CD4-positive, alpha-beta memory T cell (primary cell): ENCODE data around the gene PRDX2. TPM values are rescaled to one million over a fixed set of nuclear protein-coding genes. Genes with fewer than 3 reads are reported as not detected.
"Not testable (repeated sequence)": the region's sequence is repeated elsewhere in the genome, so short reads cannot be mapped to it uniquely, and the experiment has no call there.

Experiments
- CTCF ChIA-PET: fragments of 350-600 bp; sonication (Branson Sonifier 250); formaldehyde crosslinking; loops from one replicate; lab custom pipeline; 2021; ENCODE audit warnings: inconsistent platforms; ENCODE audit not compliant: partially characterized antibody; lab: Charles Lee
- POLR2A ChIA-PET: fragments of 350-600 bp; sonication (Branson Sonifier 250); formaldehyde crosslinking; loops from one replicate; lab custom pipeline; 2021; ENCODE audit not compliant: partially characterized antibody; lab: Charles Lee
- DNase-seq, 5 donors: peaks; one replicate each; pipeline versions ENCODE4 v3.0.0 to v3.0.0-alpha.2; 2020 to 2022; ENCODE audit warnings: mixed read lengths in 1 of 5
- H3K27ac ChIP-seq: one replicate; pipeline ENCODE4 v1.7.0; 2013; ENCODE audit warnings: low read depth, low read length
- H3K27me3 ChIP-seq: 2 replicates; pipeline ENCODE4 v1.7.0; 2013; ENCODE audit warnings: mild to moderate bottlenecking, low read length, moderate library complexity; ENCODE audit not compliant: insufficient read depth
- H3K36me3 ChIP-seq: 2 replicates; pipeline ENCODE4 v1.7.0; 2013; ENCODE audit warnings: mild to moderate bottlenecking, low read length, moderate library complexity; ENCODE audit not compliant: insufficient read depth
- H3K4me1 ChIP-seq: 2 replicates; pipeline ENCODE4 v1.7.0; 2013; ENCODE audit warnings: mild to moderate bottlenecking, low read length, moderate library complexity; ENCODE audit not compliant: insufficient read depth
- H3K4me3 ChIP-seq, 2 donors: one replicate each; pipeline ENCODE4 v1.7.0; 2013; ENCODE audit warnings: low read length in 2 of 2, mild to moderate bottlenecking in 1 of 2
- H3K9me3 ChIP-seq, 2 donors: one replicate each; pipeline ENCODE4 v1.7.0; 2013; ENCODE audit warnings: low read length in 2 of 2, control low read depth in 1 of 2; ENCODE audit not compliant: control insufficient read depth in 1 of 2
- H3K27ac Mint-ChIP-seq, 7 donors: one replicate each; pipeline ENCODE4 v1.8.0; 2020 to 2021; ENCODE audit warnings: mixed read lengths in 7 of 7, mild to moderate bottlenecking in 6 of 7, inconsistent platforms in 3 of 7, moderate library complexity in 3 of 7
- H3K27me3 Mint-ChIP-seq, 2 donors: one replicate each; pipeline ENCODE4 v1.8.0; 2020 to 2021; ENCODE audit warnings: mixed read lengths in 2 of 2
- H3K36me3 Mint-ChIP-seq, 2 donors: one replicate each; pipeline ENCODE4 v1.8.0; 2020 to 2021; ENCODE audit warnings: mixed read lengths in 2 of 2, inconsistent platforms in 1 of 2, mild to moderate bottlenecking in 1 of 2
- H3K4me1 Mint-ChIP-seq, 4 donors: one replicate each; pipeline ENCODE4 v1.8.0; 2020 to 2021; ENCODE audit warnings: mixed read lengths in 4 of 4, mild to moderate bottlenecking in 1 of 4
- H3K4me3 Mint-ChIP-seq, 8 donors: one replicate each; pipeline ENCODE4 v1.8.0; 2020 to 2021; ENCODE audit warnings: mixed read lengths in 8 of 8, mild to moderate bottlenecking in 7 of 8, moderate library complexity in 6 of 8, inconsistent platforms in 3 of 8
- H3K9me3 Mint-ChIP-seq, 8 donors: one replicate each; pipeline ENCODE4 v1.8.0; 2020 to 2021; ENCODE audit warnings: mixed read lengths in 8 of 8, mild to moderate bottlenecking in 5 of 8, inconsistent platforms in 3 of 8, moderate library complexity in 1 of 8
- intact Hi-C: fragments of 100-400 bp; cut with micrococcal nuclease; formaldehyde crosslinking; loops from one replicate; pipeline ENCODE4 v1.15.1; 2023
- polyA plus RNA-seq, 2 donors: library from polyadenylated mRNA; unstranded; fragments of 300-500 nt; fragmentation: Illumina TruSeq; gene quantifications; one replicate each; pipeline ENCODE4 v1.2.3, GENCODE V29; 2021
- total RNA-seq, 2 experiments: library from RNA; stranded (reverse); gene quantifications; one replicate each; pipeline ENCODE4 v1.2.3, GENCODE V29; 2021

Gene PRDX2
- total RNA-seq (100 to 1,000 TPM; 116 to 120 TPM), polyA plus RNA-seq (100 to 1,000 TPM; 266 to 533 TPM)

GRCh38 chr19:12801466-12802266 is at the start of gene PRDX2, which contains the start of gene THSD8:
PRDX2 (minus strand) TSS chr19:12801800; CDS start chr19:12801261, 539 bp downstream.
THSD8 (plus strand) TSS chr19:12802069; CDS start chr19:12802072, 3 bp downstream.
- peaks cover under 1 to 19% of the 10 kb centered on the region in 2 donors for H3K36me3 Mint-ChIP-seq
- POLR2A ChIA-PET: interaction anchor here (0.6 to 20.0 kb wide), 9 partner anchors 9 to 121 kb away, joined by 3 to 1162 read pairs (median 4); partner anchors contain the start of genes DHPS, GCDH, GET3 and HOOK2

GRCh38 chr19:12847159-12848139 is 45.8 kb upstream of the PRDX2 start:
- H3K9me3 Mint-ChIP-seq: peaks cover 0 to 1% (median 0%) of the 10 kb centered on the region in 8 donors
- peaks cover 5% of the 10 kb centered on the region for H3K27me3 ChIP-seq
- no peaks in the 10 kb centered on the region for H3K9me3 ChIP-seq
- peaks cover 17 to 19% of the 10 kb centered on the region in 2 donors for H3K27me3 Mint-ChIP-seq
- H3K27ac ChIP-seq: no peak overlapping the region
- ChIA-PET POLR2A (interaction anchor here (0.6 to 1.3 kb wide), 7 partner anchors 55 to 354 kb away, joined by 3 to 4 read pairs (median 4); partner anchors contain the start of gene JUNB), CTCF (interaction anchor here (0.6 to 8.2 kb wide), 57 partner anchors 8 to 1049 kb away, joined by 3 to 200 read pairs (median 5); partner anchors contain the start of genes DNASE2, FARSA, GCDH and GET3)
- intact Hi-C loops: loop anchor here (1.0 to 5.0 kb wide), 4 partner anchors 50 to 130 kb away; no protein-coding TSS in a partner anchor
- peak overlapping the region in 3 of 8 donors; percentile 43 to 57 (median 57) for H3K4me3 Mint-ChIP-seq
- peaks cover 0 to 4% (median 0%) of the 10 kb centered on the region in 4 donors for H3K4me1 Mint-ChIP-seq
- no peaks in the 10 kb centered on the region for H3K36me3 Mint-ChIP-seq
- no peaks in the 10 kb centered on the region for H3K36me3 ChIP-seq
- H3K4me1 ChIP-seq: peaks cover 9% of the 10 kb centered on the region
- no peak overlapping the region for H3K4me3 ChIP-seq
- peak; percentile 70 to 80 (median 73) for DNase-seq
- H3K27ac Mint-ChIP-seq: no peak overlapping the region

More at GRCh38 chr19:12801466-12802266, at the start of gene PRDX2, which contains the start of gene THSD8:
- Mint-ChIP-seq H3K4me1 (peaks cover 17 to 39% (median 30%) of the 10 kb centered on the region in 4 donors), H3K27me3 (no peaks in the 10 kb centered on the region), H3K27ac (peak within 1 kb of the TSS; percentile 67 to 91 (median 81)), H3K4me3 (peak within 1 kb of the TSS; percentile 85 to 92 (median 90)), H3K9me3 (no peaks in the 10 kb centered on the region)
- H3K9me3 ChIP-seq: no peaks in the 10 kb centered on the region
- no peaks in the 10 kb centered on the region for H3K27me3 ChIP-seq
- CTCF ChIA-PET: interaction anchor here (0.8 to 17.4 kb wide), 8 partner anchors 9 to 124 kb away, joined by 3 to 906 read pairs (median 6); partner anchors contain the start of gene HOOK2
- H3K4me1 ChIP-seq: peaks cover 30% of the 10 kb centered on the region
- peak within 1 kb of the TSS; percentile 67 for H3K27ac ChIP-seq
- H3K36me3 ChIP-seq: peaks cover 14% of the 10 kb centered on the region
- intact Hi-C loops: no loop called here
- H3K4me3 ChIP-seq: peak within 1 kb of the TSS; percentile 65 to 78
- DNase-seq: peak; percentile 57 to 77 (median 72)

- H3K9me3 Mint-ChIP-seq, H3K36me3 ChIP-seq, DNase-seq, H3K4me1 ChIP-seq, H3K9me3 ChIP-seq, H3K27ac Mint-ChIP-seq, H3K4me1 Mint-ChIP-seq, H3K4me3 ChIP-seq, H3K36me3 Mint-ChIP-seq, H3K4me3 Mint-ChIP-seq, H3K27me3 ChIP-seq, H3K27ac ChIP-seq: not testable (repeated sequence)
- H3K27me3 Mint-ChIP-seq: peaks cover 21 to 24% of the 10 kb centered on the region in 2 donors
- ChIA-PET CTCF (interaction anchor here (0.6 to 8.2 kb wide), 37 partner anchors 8 to 288 kb away, joined by 3 to 200 read pairs (median 7); partner anchors contain the start of genes DNASE2, FARSA, RNASEH2A and THSD8), POLR2A (interaction anchor here (0.7 to 1.3 kb wide), 2 partner anchors 32 to 81 kb away, joined by 3 to 4 read pairs; no protein-coding TSS in a partner anchor)
- intact Hi-C loops: loop anchor here (1.0 to 5.0 kb wide), 4 partner anchors 49 to 129 kb away; no protein-coding TSS in a partner anchor
These were observed 45.0 kb upstream of the PRDX2 start for GRCh38 chr19:12846613-12847012.

DNA sequence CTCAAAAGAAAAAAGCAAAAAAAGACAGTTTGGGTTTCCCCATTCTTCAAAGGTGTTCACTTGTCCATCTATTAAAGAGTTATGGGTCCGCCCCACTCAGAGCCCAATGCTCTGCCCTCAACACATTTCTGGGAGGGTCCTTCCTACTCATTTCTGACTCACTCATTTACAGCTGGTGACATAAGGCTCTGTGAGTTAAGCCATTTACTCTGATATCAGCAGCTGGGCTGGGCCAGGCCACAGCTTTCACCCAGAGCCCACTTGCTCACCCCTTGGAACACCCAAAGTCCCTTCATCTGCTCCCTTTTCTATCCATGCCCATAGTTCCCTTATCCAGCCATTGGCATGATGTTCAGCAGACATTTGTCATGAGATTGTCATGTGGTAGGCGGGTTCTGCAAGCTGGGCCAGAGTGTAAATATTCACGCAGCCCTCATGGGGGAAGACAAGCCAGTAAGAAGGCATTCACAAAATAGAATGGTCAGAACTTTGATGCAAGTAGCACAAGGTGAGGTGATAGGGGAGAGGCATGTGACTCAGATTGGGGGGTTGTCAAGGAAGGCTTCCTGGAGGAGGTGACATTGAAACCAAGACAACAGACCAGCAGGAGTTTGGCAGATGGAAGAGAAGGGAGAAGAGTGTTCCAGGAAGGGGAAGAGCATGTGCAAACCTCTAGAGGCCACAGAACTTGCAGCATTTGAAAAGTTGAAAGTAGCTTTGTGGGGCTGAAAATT is 42.6 kb upstream of the PRDX2 start:
- peaks cover 0 to 4% (median under 1%) of the 10 kb centered on the region in 8 donors for H3K9me3 Mint-ChIP-seq
- Histone ChIP-seq H3K27me3 (peaks cover 32% of the 10 kb centered on the region), H3K27ac (no peak overlapping the region), H3K9me3 (no peaks in the 10 kb centered on the region), H3K4me1 (peaks cover 25% of the 10 kb centered on the region), H3K36me3 (no peaks in the 10 kb centered on the region), H3K4me3 (no peak overlapping the region)
- CTCF ChIA-PET: interaction anchor here (1.9 to 8.2 kb wide), 2 partner anchors 80 to 87 kb away, joined by 5 to 200 read pairs; no protein-coding TSS in a partner anchor
- peaks cover 43 to 46% of the 10 kb centered on the region in 2 donors for H3K27me3 Mint-ChIP-seq
- no peak overlapping the region for H3K4me3 Mint-ChIP-seq
- peaks cover 17 to 25% (median 18%) of the 10 kb centered on the region in 4 donors for H3K4me1 Mint-ChIP-seq
- H3K36me3 Mint-ChIP-seq: peaks cover 0 to 3% of the 10 kb centered on the region in 2 donors
- H3K27ac Mint-ChIP-seq: no peak overlapping the region
- POLR2A ChIA-PET: no interaction called here
- no peak for DNase-seq
- intact Hi-C loops: no loop called here

GRCh38 chr19:12843328-12843727 is 41.7 kb upstream of the PRDX2 start:
- intact Hi-C loops: no loop called here
- no peak for DNase-seq
- peaks cover 36% of the 10 kb centered on the region for H3K27me3 ChIP-seq
- no peak overlapping the region for H3K4me3 Mint-ChIP-seq
- H3K4me3 ChIP-seq: no peak overlapping the region
- H3K36me3 Mint-ChIP-seq: peaks cover 0 to 3% of the 10 kb centered on the region in 2 donors
- H3K27ac ChIP-seq: no peak overlapping the region
- H3K27ac Mint-ChIP-seq: no peak overlapping the region
- H3K27me3 Mint-ChIP-seq: peaks cover 48% of the 10 kb centered on the region in 2 donors
- ChIA-PET POLR2A (no interaction called here), CTCF (no interaction called here)
- H3K9me3 ChIP-seq: no peaks in the 10 kb centered on the region
- peaks cover 0 to 4% (median under 1%) of the 10 kb centered on the region in 8 donors for H3K9me3 Mint-ChIP-seq
- no peaks in the 10 kb centered on the region for H3K36me3 ChIP-seq
- H3K4me1 ChIP-seq: peaks cover 33% of the 10 kb centered on the region
- H3K4me1 Mint-ChIP-seq: peaks cover 18 to 29% (median 20%) of the 10 kb centered on the region in 4 donors

DNA sequence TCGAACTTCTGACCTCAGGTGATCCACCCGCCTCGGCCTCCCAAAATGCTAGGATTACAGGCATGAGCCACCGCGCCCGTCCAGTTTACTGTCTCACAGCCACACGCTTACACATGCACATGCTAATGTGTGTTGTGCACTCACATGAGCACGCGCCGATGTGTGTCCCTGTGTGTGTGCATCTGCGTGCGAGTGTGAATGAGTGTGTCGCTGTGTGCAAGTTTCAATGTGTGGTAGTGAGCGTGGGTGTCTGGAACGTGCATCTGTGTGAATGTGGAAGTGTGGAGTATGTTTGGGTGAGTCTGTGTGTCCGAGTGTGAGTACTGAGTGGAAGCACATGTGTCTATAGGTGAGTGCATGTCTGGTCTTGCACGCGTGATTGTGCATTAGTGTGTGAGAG is 40.9 kb upstream of the PRDX2 start:
- ChIA-PET POLR2A (no interaction called here), CTCF (no interaction called here)
- no peak for DNase-seq
- Mint-ChIP-seq H3K27me3 (peaks cover 52 to 53% of the 10 kb centered on the region in 2 donors), H3K9me3 (peaks cover 0 to 4% (median under 1%) of the 10 kb centered on the region in 8 donors), H3K36me3 (peaks cover 0 to 3% of the 10 kb centered on the region in 2 donors), H3K4me1 (peaks cover 18 to 34% (median 22%) of the 10 kb centered on the region in 4 donors), H3K4me3 (no peak overlapping the region), H3K27ac (no peak overlapping the region)
- intact Hi-C loops: no loop called here
- Histone ChIP-seq H3K4me3 (no peak overlapping the region), H3K36me3 (no peaks in the 10 kb centered on the region), H3K4me1 (peaks cover 33% of the 10 kb centered on the region), H3K27me3 (peaks cover 43% of the 10 kb centered on the region), H3K9me3 (no peaks in the 10 kb centered on the region), H3K27ac (no peak overlapping the region)
